ENCODE results near the gene SLC25A42. TPM values are rescaled to one million over a fixed set of nuclear protein-coding genes. Genes with fewer than 3 reads are reported as not detected.

The SLC25A42 gene
- total RNA-seq, 1 donor from 2014 or later: 14.9 TPM

GRCh38 chr19:19064098-19064722, 416 bp downstream of the SLC25A42 start:
- intact Hi-C loops (cut with DNase I): loop anchor here (5.0 kb wide), 2 partner anchors 73 to 128 kb away; partner anchors contain the start of genes BORCS8, RFXANK and TMEM161A
- no peak for DNase-seq (ENCODE audit: low spot score)

GRCh38 chr19:19064811-19065745, 1.3 kb downstream of the SLC25A42 start:
- intact Hi-C loops (cut with DNase I): loop anchor here (5.0 kb wide), 2 partner anchors 72 to 127 kb away; partner anchors contain the start of genes BORCS8, RFXANK and TMEM161A
- DNase-seq (ENCODE audit: low spot score): peak; percentile 77

GRCh38 chr19:19067276-19068072, 3.7 kb downstream of the SLC25A42 start:
- intact Hi-C loops (cut with DNase I): no loop called here

GRCh38 chr19:19068659-19069654, 5.2 kb downstream of the SLC25A42 start:
- intact Hi-C loops (cut with DNase I): no loop called here
- no peak for DNase-seq (ENCODE audit: low spot score)

More at GRCh38 chr19:19067276-19068072, 3.7 kb downstream of the SLC25A42 start:
- no peak for DNase-seq (ENCODE audit: low spot score)

- no peak for DNase-seq (ENCODE audit: low spot score)
Measured at GRCh38 chr19:19071897-19072296, 8.1 kb downstream of the SLC25A42 start.

GRCh38 chr19:19074196-19074882, 10.5 kb downstream of the SLC25A42 start:
- intact Hi-C loops (cut with DNase I): no loop called here
- no peak for DNase-seq (ENCODE audit: low spot score)

More at GRCh38 chr19:19071897-19072296, 8.1 kb downstream of the SLC25A42 start:
- intact Hi-C loops (cut with DNase I): no loop called here

GRCh38 chr19:19075126-19075525, 11.3 kb downstream of the SLC25A42 start:
- intact Hi-C loops (cut with DNase I): no loop called here
- DNase-seq (ENCODE audit: low spot score): no peak

GRCh38 chr19:19076476-19076875, 12.7 kb downstream of the SLC25A42 start:
- intact Hi-C loops (cut with DNase I): no loop called here

GRCh38 chr19:19077103-19077502, 13.3 kb downstream of the SLC25A42 start:
- no peak for DNase-seq (ENCODE audit: low spot score)
- intact Hi-C loops (cut with DNase I): no loop called here

More at GRCh38 chr19:19076476-19076875, 12.7 kb downstream of the SLC25A42 start:
- DNase-seq (ENCODE audit: low spot score): no peak

GRCh38 chr19:19078801-19079200, 15.0 kb downstream of the SLC25A42 start:
- no peak for DNase-seq (ENCODE audit: low spot score)
- intact Hi-C loops (cut with DNase I): no loop called here

GRCh38 chr19:19079571-19079970, 15.8 kb downstream of the SLC25A42 start:
- intact Hi-C loops (cut with DNase I): no loop called here

GRCh38 chr19:19081642-19082151, 17.9 kb downstream of the SLC25A42 start:
- DNase-seq (ENCODE audit: low spot score): no peak
- intact Hi-C loops (cut with DNase I): no loop called here

More at GRCh38 chr19:19079571-19079970, 15.8 kb downstream of the SLC25A42 start:
- no peak for DNase-seq (ENCODE audit: low spot score)

GRCh38 chr19:19083413-19084178, 19.8 kb downstream of the SLC25A42 start:
- DNase-seq (ENCODE audit: low spot score): no peak
- intact Hi-C loops (cut with DNase I): no loop called here

- no peak for DNase-seq (ENCODE audit: low spot score)
- intact Hi-C loops (cut with DNase I): no loop called here
Measured at GRCh38 chr19:19087676-19088075, 23.9 kb downstream of the SLC25A42 start.

- DNase-seq (ENCODE audit: low spot score): no peak
- intact Hi-C loops (cut with DNase I): no loop called here
Measured at GRCh38 chr19:19094513-19094912, 30.7 kb downstream of the SLC25A42 start.

GRCh38 chr19:19095691-19096090, 31.9 kb downstream of the SLC25A42 start:
- DNase-seq (ENCODE audit: low spot score): no peak
- intact Hi-C loops (cut with DNase I): no loop called here
